HCT116 (cell line): ENCODE data around the gene ARMH1. TPM values are rescaled to one million over a fixed set of nuclear protein-coding genes. Genes with fewer than 3 reads are reported as not detected.

Source experiments
- ATAC-seq: fragments of 200-7000 bp; cut with Tn5 transposase; 2 replicates; pipeline ENCODE4 v1.9.1; 2020; ENCODE audit warnings: mild to moderate bottlenecking, moderate library complexity
- BruUV-seq: library from RNA; stranded (reverse); fragments of 400-500 nt; replicated peaks from 2 replicates; lab custom pipeline; 2021; lab: Mats Ljungman, UMichigan
- CTCF ChIA-PET: fragments of 300-600 bp; sonication (Branson Sonifier 250); formaldehyde crosslinking; loops from one replicate; lab custom pipeline; 2021; ENCODE audit warnings: antibody characterized with exemption; lab: Charles Lee
- POLR2A ChIA-PET: fragments of 300-600, 350-600 bp; sonication (Branson Sonifier 250); formaldehyde crosslinking; loops from one replicate; lab custom pipeline; 2021; ENCODE audit warnings: antibody characterized with exemption; lab: Charles Lee
- RAD21 ChIA-PET, 2 experiments: fragments of 300-600 bp; sonication (Branson Sonifier 250); formaldehyde crosslinking; loops; one replicate each; lab custom pipeline; 2023; ENCODE audit warnings: low total read pairs in 2 of 2; ENCODE audit not compliant: uncharacterized antibody in 2 of 2, unreplicated experiment in 2 of 2, low non-redundant PET in 1 of 2; lab: Charles Lee
- DNase-seq: peaks from one replicate; pipeline ENCODE4 v3.0.0-alpha.2; 2010; ENCODE audit warnings: low read depth, low spot score
- H2AFZ ChIP-seq: fragments of 200-600 bp; shearing (Covaris generic), sonication (generic); 2 replicates; pipeline ENCODE4 v1.6.1; 2017; ENCODE audit warnings: low read depth, mixed run types, mixed read lengths, antibody characterized with exemption, low read length; ENCODE audit not compliant: poor library complexity, severe bottlenecking
- H3K27ac ChIP-seq: 2 replicates; pipeline ENCODE4 v1.5.1; 2012; ENCODE audit warnings: low read depth, low read length
- H3K27me3 ChIP-seq: fragments of 200-600 bp; sonication (generic); 2 replicates; pipeline ENCODE4 v1.6.1; 2016; ENCODE audit warnings: mixed run types, low read length, mixed read lengths; ENCODE audit not compliant: insufficient read depth
- H3K36me3 ChIP-seq, 2 experiments: fragments of 200-500 bp in 1 of 2; fragments of 200-600 bp in 1 of 2; sonication (Bioruptor generic) in 1 of 2; sonication (generic) in 1 of 2; 2 replicates each; pipeline versions ENCODE4 v1.5.1 to v1.6.1; 2014 to 2016; ENCODE audit warnings: low read length in 2 of 2, inconsistent platforms in 1 of 2, mixed read lengths in 1 of 2, mixed run types in 1 of 2; ENCODE audit not compliant: insufficient read depth in 2 of 2, control insufficient read depth in 1 of 2
- H3K4me1 ChIP-seq, 2 experiments: fragments of 200-600 bp in 1 of 2; sonication (generic) in 1 of 2; 2 replicates each; pipeline versions ENCODE4 v1.5.1 to v1.6.1; 2012 to 2017; ENCODE audit warnings: low read length in 2 of 2, inconsistent platforms in 1 of 2, mild to moderate bottlenecking in 1 of 2, mixed read lengths in 1 of 2, mixed run types in 1 of 2, moderate library complexity in 1 of 2; ENCODE audit not compliant: insufficient read depth in 2 of 2, control insufficient read depth in 1 of 2
- H3K4me2 ChIP-seq: fragments of 200-600 bp; sonication (generic); 2 replicates; pipeline ENCODE4 v1.6.1; 2017; ENCODE audit warnings: mixed run types, low read length, mixed read lengths
- H3K4me3 ChIP-seq, 2 experiments: fragments of 200-600 bp in 1 of 2; sonication (generic) in 1 of 2; replicated peaks in 1 of 2; 2 replicates each; pipeline ENCODE4 v1.5.1; 2011 to 2016; ENCODE audit warnings: low read length in 2 of 2, control low read depth in 1 of 2, low read depth in 1 of 2, mild to moderate bottlenecking in 1 of 2, mixed read lengths in 1 of 2, mixed run types in 1 of 2
- H3K79me2 ChIP-seq: fragments of 200-600 bp; sonication (generic); 2 replicates; pipeline ENCODE4 v1.6.1; 2017; ENCODE audit warnings: mild to moderate bottlenecking, mixed run types, low read length, moderate library complexity, mixed read lengths; ENCODE audit not compliant: insufficient read depth
- H3K9ac ChIP-seq: fragments of 200-600 bp; sonication (generic); 2 replicates; pipeline ENCODE4 v1.6.1; 2016; ENCODE audit warnings: low read length, mixed read lengths
- H3K9me2 ChIP-seq: fragments of 200-600 bp; sonication (generic), shearing (Covaris generic); 2 replicates; pipeline ENCODE4 v1.6.1; 2017; ENCODE audit warnings: mixed run types, mild to moderate bottlenecking, moderate library complexity; ENCODE audit not compliant: insufficient read depth
- H3K9me3 ChIP-seq, 2 experiments: fragments of 200-500 bp in 1 of 2; fragments of 200-600 bp in 1 of 2; sonication (Bioruptor generic) in 1 of 2; sonication (generic) in 1 of 2; 2 replicates each; pipeline ENCODE4 v1.6.1; 2014 to 2017; ENCODE audit warnings: low read length in 2 of 2, mixed read lengths in 2 of 2, inconsistent platforms in 1 of 2, low read depth in 1 of 2, mild to moderate bottlenecking in 1 of 2, mixed run types in 1 of 2, moderate library complexity in 1 of 2; ENCODE audit not compliant: control insufficient read depth in 1 of 2, insufficient read depth in 1 of 2
- H4K20me1 ChIP-seq: fragments of 200-600 bp; sonication (generic), shearing (Covaris generic); 2 replicates; pipeline ENCODE4 v1.6.1; 2017; ENCODE audit warnings: mixed run types, mild to moderate bottlenecking, moderate library complexity; ENCODE audit not compliant: insufficient read depth
- CBX3 ChIP-seq: IDR thresholded peaks from 2 replicates; pipeline ENCODE4 v1.6.1; 2012; ENCODE audit warnings: low read depth
- CEBPB ChIP-seq: IDR thresholded peaks from 2 replicates; pipeline ENCODE4 v1.6.1; 2012; ENCODE audit warnings: low read depth
- ELF1 ChIP-seq: IDR thresholded peaks from 2 replicates; pipeline ENCODE4 v1.6.1; 2012; ENCODE audit warnings: low read depth, borderline replicate concordance
- FOSL1 ChIP-seq: IDR thresholded peaks from 2 replicates; pipeline ENCODE4 v1.6.1; 2012; ENCODE audit warnings: low read depth
- POLR2A ChIP-seq: IDR thresholded peaks from 2 replicates; pipeline ENCODE4 v1.7.0; 2011; ENCODE audit warnings: borderline replicate concordance; ENCODE audit not compliant: insufficient read depth, insufficient read length; ENCODE audit errors: extremely low read depth
- POLR2AphosphoS5 ChIP-seq: IDR thresholded peaks from 2 replicates; pipeline ENCODE4 v1.6.1; 2011; ENCODE audit warnings: mild to moderate bottlenecking, low read depth, low read length, moderate library complexity
- RAD21 ChIP-seq: IDR thresholded peaks from 2 replicates; pipeline ENCODE4 v1.6.1; 2012; ENCODE audit warnings: low read depth, mild to moderate bottlenecking
- SIN3A ChIP-seq: IDR thresholded peaks from 2 replicates; pipeline ENCODE4 v1.6.1; 2012; ENCODE audit warnings: low read depth
- SP1 ChIP-seq: IDR thresholded peaks from 2 replicates; pipeline ENCODE4 v1.6.1; 2012; ENCODE audit warnings: low read depth
- SRF ChIP-seq: IDR thresholded peaks from 2 replicates; pipeline ENCODE4 v1.6.1; 2012; ENCODE audit warnings: low read depth
- TCF7L2 ChIP-seq: IDR thresholded peaks from 2 replicates; pipeline ENCODE4 v1.7.0; 2011; ENCODE audit warnings: borderline replicate concordance, inconsistent platforms; ENCODE audit not compliant: insufficient read depth, insufficient read length; ENCODE audit errors: extremely low read depth
- YY1 ChIP-seq: IDR thresholded peaks from 2 replicates; pipeline ENCODE4 v1.6.1; 2011; ENCODE audit warnings: low read length, low read depth, moderate library complexity, mild to moderate bottlenecking; ENCODE audit not compliant: insufficient replicate concordance; ENCODE audit errors: extremely low read depth
- ZFX ChIP-seq: fragments of 450-650 bp; IDR thresholded peaks from 2 replicates; pipeline ENCODE4 v1.6.1; 2017
- ZNF274 ChIP-seq: fragments of 200-500 bp; sonication (Bioruptor generic); IDR thresholded peaks from 2 replicates; pipeline ENCODE4 v1.6.1; 2014; ENCODE audit warnings: mild to moderate bottlenecking, low read depth, low read length, inconsistent platforms
- intact Hi-C: fragments of 100-400 bp; cut with micrococcal nuclease; formaldehyde crosslinking; loops from 2 replicates; pipeline ENCODE4 v1.10.0; 2022
- total RNA-seq: library from RNA; stranded (reverse); gene quantifications from one replicate; pipeline ENCODE4 v1.2.1, GENCODE V29; 2021; ENCODE audit not compliant: unreplicated experiment
- TF ChIP-seq, protein P1 (sequence below), 3 experiments: fragments of 200-600 bp in 1 of 3; sonication (generic) in 1 of 3; IDR thresholded peaks in 2 of 3; conservative IDR thresholded peaks in 1 of 3; 2 replicates each; pipeline ENCODE4 v1.5.1; 2012 to 2017; ENCODE audit warnings: low read depth in 2 of 3, low read length in 2 of 3, antibody characterized with exemption in 1 of 3, borderline replicate concordance in 1 of 3, control low read depth in 1 of 3, mild to moderate bottlenecking in 1 of 3, mixed read lengths in 1 of 3, mixed run types in 1 of 3, moderate library complexity in 1 of 3; ENCODE audit not compliant: insufficient read depth in 1 of 3
- TF ChIP-seq, protein P2 (sequence below): IDR thresholded peaks from 2 replicates; pipeline ENCODE4 v1.6.1; 2012
- TF ChIP-seq, protein P3 (sequence below): IDR thresholded peaks from 2 replicates; pipeline ENCODE4 v1.6.1; 2012
- TF ChIP-seq, protein P4 (sequence below): IDR thresholded peaks from 2 replicates; pipeline ENCODE4 v1.6.1; 2012; ENCODE audit warnings: low read depth
- TF ChIP-seq, protein P5 (sequence below): IDR thresholded peaks from 2 replicates; pipeline ENCODE4 v1.6.1; 2011; ENCODE audit warnings: mild to moderate bottlenecking, low read length, moderate library complexity; ENCODE audit not compliant: insufficient replicate concordance; ENCODE audit errors: extremely low read depth

ARMH1 gene
- total RNA-seq, 1 experiment from 2014 or later = 3.2 TPM

DNA sequence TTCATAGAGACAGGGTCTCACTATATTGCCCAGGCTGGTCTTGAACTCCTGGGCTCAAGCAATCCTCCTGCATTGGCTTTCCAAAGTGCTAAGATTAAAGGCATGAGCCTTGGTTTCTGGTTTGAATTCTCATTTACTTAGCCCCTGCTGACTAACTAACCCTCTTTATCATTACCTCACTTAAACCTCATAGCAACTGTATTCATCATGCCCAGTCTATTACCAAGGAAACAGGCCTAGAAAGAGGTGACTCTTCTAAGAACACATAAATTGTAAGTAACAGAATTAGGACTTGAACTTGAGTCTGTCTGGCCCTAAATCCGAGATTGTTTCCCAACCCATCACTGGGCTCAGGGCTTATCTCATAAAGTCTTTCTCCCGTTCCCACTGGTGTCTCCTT lies 44.4 kb upstream of the ARMH1 start:
- intact Hi-C loops = no loop called here
- Histone ChIP-seq H3K9me3 (no peaks in the 10 kb centered on the region), H3K9me2 (0 out of 2 replicates have a peak, but pooled peaks cover 2% of the 10 kb centered on the region), H3K4me1 (peaks cover 5 to 22% of the 10 kb centered on the region in 2 experiments; a peak in 3 of 4 replicates), H3K27me3 (no peaks in the 10 kb centered on the region), H3K27ac (no peak overlapping the region), H3K36me3 (peaks cover 0 to 18% of the 10 kb centered on the region in 2 experiments; a peak in 2 of 4 replicates), H3K9ac (no peak overlapping the region), H3K79me2 (peaks cover 27% of the 10 kb centered on the region), H3K4me2 (no peak overlapping the region), H4K20me1 (no peaks in the 10 kb centered on the region), H2AFZ (no peak overlapping the region), H3K4me3 (no peak overlapping the region)
- BruUV-seq = no TSS peak
- ChIA-PET CTCF (no interaction called here), POLR2A (interaction anchor here (0.7 kb wide), 1 partner anchor 522 kb away, joined by 3 read pairs; no protein-coding TSS in a partner anchor), RAD21 (interaction anchor here in 1 of 2 experiments (1.4 kb wide), 1 partner anchor 252 kb away, joined by 3 read pairs; no protein-coding TSS in a partner anchor)
- TF ChIP-seq YY1 (no peak), POLR2A (no peak), SP1 (no peak), SRF (no peak), ZNF274 (no peak), SIN3A (no peak), CBX3 (no peak), ZFX (no peak), ELF1 (no peak), TCF7L2 (no peak), RAD21 (no peak), POLR2AphosphoS5 (no peak), CEBPB (no peak), FOSL1 (no peak)
- TF ChIP-seq, protein P1, sequence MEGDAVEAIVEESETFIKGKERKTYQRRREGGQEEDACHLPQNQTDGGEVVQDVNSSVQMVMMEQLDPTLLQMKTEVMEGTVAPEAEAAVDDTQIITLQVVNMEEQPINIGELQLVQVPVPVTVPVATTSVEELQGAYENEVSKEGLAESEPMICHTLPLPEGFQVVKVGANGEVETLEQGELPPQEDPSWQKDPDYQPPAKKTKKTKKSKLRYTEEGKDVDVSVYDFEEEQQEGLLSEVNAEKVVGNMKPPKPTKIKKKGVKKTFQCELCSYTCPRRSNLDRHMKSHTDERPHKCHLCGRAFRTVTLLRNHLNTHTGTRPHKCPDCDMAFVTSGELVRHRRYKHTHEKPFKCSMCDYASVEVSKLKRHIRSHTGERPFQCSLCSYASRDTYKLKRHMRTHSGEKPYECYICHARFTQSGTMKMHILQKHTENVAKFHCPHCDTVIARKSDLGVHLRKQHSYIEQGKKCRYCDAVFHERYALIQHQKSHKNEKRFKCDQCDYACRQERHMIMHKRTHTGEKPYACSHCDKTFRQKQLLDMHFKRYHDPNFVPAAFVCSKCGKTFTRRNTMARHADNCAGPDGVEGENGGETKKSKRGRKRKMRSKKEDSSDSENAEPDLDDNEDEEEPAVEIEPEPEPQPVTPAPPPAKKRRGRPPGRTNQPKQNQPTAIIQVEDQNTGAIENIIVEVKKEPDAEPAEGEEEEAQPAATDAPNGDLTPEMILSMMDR (IDR thresholded peaks at IDR 0.05 in 2 of 3, conservative IDR thresholded peaks at IDR 0.05 in 1 of 3; ENCODE audit: borderline replicate concordance in 1 of 3, insufficient read depth in 1 of 3, low read depth in 2 of 3, low read length in 2 of 3) = no peak
- TF ChIP-seq, protein P2, sequence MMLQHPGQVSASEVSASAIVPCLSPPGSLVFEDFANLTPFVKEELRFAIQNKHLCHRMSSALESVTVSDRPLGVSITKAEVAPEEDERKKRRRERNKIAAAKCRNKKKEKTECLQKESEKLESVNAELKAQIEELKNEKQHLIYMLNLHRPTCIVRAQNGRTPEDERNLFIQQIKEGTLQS = no peak
- TF ChIP-seq, protein P3, sequence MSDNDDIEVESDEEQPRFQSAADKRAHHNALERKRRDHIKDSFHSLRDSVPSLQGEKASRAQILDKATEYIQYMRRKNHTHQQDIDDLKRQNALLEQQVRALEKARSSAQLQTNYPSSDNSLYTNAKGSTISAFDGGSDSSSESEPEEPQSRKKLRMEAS = no peak
- TF ChIP-seq, protein P4, sequence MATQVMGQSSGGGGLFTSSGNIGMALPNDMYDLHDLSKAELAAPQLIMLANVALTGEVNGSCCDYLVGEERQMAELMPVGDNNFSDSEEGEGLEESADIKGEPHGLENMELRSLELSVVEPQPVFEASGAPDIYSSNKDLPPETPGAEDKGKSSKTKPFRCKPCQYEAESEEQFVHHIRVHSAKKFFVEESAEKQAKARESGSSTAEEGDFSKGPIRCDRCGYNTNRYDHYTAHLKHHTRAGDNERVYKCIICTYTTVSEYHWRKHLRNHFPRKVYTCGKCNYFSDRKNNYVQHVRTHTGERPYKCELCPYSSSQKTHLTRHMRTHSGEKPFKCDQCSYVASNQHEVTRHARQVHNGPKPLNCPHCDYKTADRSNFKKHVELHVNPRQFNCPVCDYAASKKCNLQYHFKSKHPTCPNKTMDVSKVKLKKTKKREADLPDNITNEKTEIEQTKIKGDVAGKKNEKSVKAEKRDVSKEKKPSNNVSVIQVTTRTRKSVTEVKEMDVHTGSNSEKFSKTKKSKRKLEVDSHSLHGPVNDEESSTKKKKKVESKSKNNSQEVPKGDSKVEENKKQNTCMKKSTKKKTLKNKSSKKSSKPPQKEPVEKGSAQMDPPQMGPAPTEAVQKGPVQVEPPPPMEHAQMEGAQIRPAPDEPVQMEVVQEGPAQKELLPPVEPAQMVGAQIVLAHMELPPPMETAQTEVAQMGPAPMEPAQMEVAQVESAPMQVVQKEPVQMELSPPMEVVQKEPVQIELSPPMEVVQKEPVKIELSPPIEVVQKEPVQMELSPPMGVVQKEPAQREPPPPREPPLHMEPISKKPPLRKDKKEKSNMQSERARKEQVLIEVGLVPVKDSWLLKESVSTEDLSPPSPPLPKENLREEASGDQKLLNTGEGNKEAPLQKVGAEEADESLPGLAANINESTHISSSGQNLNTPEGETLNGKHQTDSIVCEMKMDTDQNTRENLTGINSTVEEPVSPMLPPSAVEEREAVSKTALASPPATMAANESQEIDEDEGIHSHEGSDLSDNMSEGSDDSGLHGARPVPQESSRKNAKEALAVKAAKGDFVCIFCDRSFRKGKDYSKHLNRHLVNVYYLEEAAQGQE = no peak
- TF ChIP-seq, protein P5, sequence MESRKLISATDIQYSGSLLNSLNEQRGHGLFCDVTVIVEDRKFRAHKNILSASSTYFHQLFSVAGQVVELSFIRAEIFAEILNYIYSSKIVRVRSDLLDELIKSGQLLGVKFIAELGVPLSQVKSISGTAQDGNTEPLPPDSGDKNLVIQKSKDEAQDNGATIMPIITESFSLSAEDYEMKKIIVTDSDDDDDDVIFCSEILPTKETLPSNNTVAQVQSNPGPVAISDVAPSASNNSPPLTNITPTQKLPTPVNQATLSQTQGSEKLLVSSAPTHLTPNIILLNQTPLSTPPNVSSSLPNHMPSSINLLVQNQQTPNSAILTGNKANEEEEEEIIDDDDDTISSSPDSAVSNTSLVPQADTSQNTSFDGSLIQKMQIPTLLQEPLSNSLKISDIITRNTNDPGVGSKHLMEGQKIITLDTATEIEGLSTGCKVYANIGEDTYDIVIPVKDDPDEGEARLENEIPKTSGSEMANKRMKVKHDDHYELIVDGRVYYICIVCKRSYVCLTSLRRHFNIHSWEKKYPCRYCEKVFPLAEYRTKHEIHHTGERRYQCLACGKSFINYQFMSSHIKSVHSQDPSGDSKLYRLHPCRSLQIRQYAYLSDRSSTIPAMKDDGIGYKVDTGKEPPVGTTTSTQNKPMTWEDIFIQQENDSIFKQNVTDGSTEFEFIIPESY = no peak
- no peak for ATAC-seq
- DNase-seq = no peak
